HL-60 (cell line): Measurements from ENCODE around the gene ANO2.

Experiments used
- DNase-seq, 2 experiments: peaks; one replicate each; pipeline ENCODE4 v3.0.0-alpha.2; 2010 to 2020; ENCODE audit warnings: low read depth in 1 of 2, low spot score in 1 of 2
- H3K27ac ChIP-seq: fragments of 250-450 bp; sonication (Bioruptor Pico); replicated peaks from 2 replicates; pipeline ENCODE4 v1.5.1; 2020; ENCODE audit warnings: mild to moderate bottlenecking, moderate library complexity
- H3K27me3 ChIP-seq: fragments of 250-450 bp; sonication (Bioruptor Pico); 2 replicates; pipeline ENCODE4 v1.5.1; 2021; ENCODE audit warnings: mild to moderate bottlenecking, moderate library complexity; ENCODE audit not compliant: insufficient read depth, poor library complexity, severe bottlenecking
- H3K4me3 ChIP-seq: replicated peaks from 2 replicates; pipeline ENCODE4 v1.5.1; 2011; ENCODE audit warnings: mild to moderate bottlenecking, control low read depth, low read length; ENCODE audit not compliant: insufficient read depth
- GABPA ChIP-seq: IDR thresholded peaks from 2 replicates; pipeline ENCODE4 v1.6.1; 2012; ENCODE audit warnings: low read depth
- POLR2AphosphoS5 ChIP-seq: IDR thresholded peaks from 2 replicates; pipeline ENCODE4 v1.6.1; 2012; ENCODE audit warnings: low read depth
- SPI1 ChIP-seq: IDR thresholded peaks from 2 replicates; pipeline ENCODE4 v1.6.1; 2012; ENCODE audit warnings: low read depth, mild to moderate bottlenecking, borderline replicate concordance
- TF ChIP-seq, protein P1 (sequence below): IDR thresholded peaks from 2 replicates; pipeline ENCODE4 v1.6.1; 2012; ENCODE audit warnings: low read depth; ENCODE audit not compliant: insufficient replicate concordance
- TF ChIP-seq, protein P2 (sequence below): IDR thresholded peaks from one replicate; pipeline ENCODE4 v1.5.1; 2011; ENCODE audit warnings: low read length, control low read depth, inconsistent platforms; ENCODE audit not compliant: insufficient read depth

The ANO2 gene

DNA sequence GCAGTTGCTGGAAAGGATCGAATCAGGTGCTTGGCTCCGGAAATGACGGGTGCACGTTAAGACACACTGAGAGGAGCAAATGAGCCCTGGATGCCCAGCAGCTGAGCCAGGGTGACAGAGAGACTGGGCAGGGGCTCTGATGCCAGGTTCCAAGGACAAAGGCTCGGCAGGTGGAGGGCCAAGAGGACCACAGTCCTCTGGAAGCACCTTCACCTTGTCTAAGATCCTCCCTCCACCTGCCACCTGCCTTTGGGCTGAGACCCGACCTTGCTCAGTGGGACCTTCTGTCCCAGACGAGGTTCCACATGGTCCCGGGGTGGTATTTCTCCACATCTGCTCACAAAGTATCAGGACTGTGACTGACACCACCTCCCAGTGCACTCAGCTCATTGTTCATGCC is 1.0 kb downstream of the ANO2 start:
- TF ChIP-seq, protein P1, sequence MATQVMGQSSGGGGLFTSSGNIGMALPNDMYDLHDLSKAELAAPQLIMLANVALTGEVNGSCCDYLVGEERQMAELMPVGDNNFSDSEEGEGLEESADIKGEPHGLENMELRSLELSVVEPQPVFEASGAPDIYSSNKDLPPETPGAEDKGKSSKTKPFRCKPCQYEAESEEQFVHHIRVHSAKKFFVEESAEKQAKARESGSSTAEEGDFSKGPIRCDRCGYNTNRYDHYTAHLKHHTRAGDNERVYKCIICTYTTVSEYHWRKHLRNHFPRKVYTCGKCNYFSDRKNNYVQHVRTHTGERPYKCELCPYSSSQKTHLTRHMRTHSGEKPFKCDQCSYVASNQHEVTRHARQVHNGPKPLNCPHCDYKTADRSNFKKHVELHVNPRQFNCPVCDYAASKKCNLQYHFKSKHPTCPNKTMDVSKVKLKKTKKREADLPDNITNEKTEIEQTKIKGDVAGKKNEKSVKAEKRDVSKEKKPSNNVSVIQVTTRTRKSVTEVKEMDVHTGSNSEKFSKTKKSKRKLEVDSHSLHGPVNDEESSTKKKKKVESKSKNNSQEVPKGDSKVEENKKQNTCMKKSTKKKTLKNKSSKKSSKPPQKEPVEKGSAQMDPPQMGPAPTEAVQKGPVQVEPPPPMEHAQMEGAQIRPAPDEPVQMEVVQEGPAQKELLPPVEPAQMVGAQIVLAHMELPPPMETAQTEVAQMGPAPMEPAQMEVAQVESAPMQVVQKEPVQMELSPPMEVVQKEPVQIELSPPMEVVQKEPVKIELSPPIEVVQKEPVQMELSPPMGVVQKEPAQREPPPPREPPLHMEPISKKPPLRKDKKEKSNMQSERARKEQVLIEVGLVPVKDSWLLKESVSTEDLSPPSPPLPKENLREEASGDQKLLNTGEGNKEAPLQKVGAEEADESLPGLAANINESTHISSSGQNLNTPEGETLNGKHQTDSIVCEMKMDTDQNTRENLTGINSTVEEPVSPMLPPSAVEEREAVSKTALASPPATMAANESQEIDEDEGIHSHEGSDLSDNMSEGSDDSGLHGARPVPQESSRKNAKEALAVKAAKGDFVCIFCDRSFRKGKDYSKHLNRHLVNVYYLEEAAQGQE: no peak
- TF ChIP-seq, protein P2, sequence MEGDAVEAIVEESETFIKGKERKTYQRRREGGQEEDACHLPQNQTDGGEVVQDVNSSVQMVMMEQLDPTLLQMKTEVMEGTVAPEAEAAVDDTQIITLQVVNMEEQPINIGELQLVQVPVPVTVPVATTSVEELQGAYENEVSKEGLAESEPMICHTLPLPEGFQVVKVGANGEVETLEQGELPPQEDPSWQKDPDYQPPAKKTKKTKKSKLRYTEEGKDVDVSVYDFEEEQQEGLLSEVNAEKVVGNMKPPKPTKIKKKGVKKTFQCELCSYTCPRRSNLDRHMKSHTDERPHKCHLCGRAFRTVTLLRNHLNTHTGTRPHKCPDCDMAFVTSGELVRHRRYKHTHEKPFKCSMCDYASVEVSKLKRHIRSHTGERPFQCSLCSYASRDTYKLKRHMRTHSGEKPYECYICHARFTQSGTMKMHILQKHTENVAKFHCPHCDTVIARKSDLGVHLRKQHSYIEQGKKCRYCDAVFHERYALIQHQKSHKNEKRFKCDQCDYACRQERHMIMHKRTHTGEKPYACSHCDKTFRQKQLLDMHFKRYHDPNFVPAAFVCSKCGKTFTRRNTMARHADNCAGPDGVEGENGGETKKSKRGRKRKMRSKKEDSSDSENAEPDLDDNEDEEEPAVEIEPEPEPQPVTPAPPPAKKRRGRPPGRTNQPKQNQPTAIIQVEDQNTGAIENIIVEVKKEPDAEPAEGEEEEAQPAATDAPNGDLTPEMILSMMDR: no peak
- no peak for TF ChIP-seq POLR2AphosphoS5
- TF ChIP-seq GABPA: no peak
- TF ChIP-seq SPI1: no peak
- no peak overlapping the region for H3K4me3 ChIP-seq
- no peak overlapping the region for H3K27ac ChIP-seq
- peaks cover 26% of the 10 kb centered on the region for H3K27me3 ChIP-seq
- no peak for DNase-seq

DNA sequence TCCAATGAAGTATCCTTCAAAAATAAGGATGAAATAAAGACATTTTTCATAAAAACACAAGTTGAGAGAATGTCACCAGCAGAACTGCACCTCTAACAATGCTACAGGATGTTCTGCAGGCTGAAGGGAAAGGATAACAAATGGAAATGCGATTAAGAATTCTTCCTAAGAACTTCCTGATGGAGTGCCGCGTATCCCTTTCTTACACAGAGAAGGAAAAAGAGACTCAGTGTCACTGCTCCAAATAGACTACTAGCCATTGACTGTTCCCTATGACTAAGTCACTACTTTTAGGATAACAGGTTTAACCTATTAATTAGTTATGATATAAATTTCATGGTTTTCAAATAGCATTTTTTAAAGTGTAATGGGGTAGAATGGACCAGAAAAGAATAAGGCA is 3.2 kb downstream of the ANO2 start:
- TF ChIP-seq, protein P1: no peak
- TF ChIP-seq POLR2AphosphoS5 (no peak), GABPA (no peak)
- Histone ChIP-seq H3K4me3 (no peak overlapping the region), H3K27me3 (peaks cover 26% of the 10 kb centered on the region), H3K27ac (no peak overlapping the region)
- DNase-seq: no peak

DNA sequence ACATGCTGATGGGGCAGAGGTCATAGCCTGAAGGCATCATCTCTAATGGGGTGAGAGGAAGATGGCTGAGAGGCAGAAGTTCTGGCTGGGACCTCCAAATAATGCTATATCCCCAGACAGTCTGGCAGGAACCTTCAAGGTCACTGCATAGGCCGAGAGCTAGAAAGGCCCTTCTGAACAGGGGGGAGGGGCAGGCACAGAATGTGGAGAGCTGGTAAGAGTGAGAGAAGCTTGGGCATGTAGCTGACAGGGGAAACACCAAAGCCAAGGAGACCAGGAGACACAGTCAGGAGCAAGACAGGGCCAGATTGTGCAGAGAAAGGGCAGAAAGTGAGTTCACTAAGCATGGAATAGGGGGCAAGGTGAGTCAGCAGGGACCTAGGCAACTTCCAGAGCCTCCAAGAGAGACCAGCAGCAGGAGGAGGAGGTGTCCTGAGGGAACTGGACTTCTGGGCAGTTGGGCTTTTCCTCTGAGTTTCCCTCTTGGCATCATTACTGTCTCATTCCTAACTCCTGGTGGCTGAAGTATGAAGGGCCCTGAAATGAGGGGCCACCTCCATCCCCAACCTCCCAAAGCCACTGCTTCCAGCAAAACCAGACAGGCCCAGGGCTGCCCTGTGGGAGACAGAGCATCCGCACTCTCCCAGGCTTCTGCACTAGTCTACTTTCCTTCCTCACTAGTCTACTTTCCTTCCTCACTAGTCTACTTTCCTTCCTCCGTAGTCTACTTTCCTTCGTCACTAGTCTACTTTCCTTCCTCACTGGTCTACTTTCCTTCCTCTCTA is 17.1 kb downstream of the ANO2 start:
- no peak for TF ChIP-seq POLR2AphosphoS5
- TF ChIP-seq, protein P2: no peak
- TF ChIP-seq, protein P1: no peak
- no peak for TF ChIP-seq SPI1
- TF ChIP-seq GABPA: no peak
- DNase-seq: no peak
- H3K27me3 ChIP-seq: no peaks in the 10 kb centered on the region

More for the DNA sequence above, 17.1 kb downstream of the ANO2 start:
- Histone ChIP-seq H3K27ac (no peak overlapping the region), H3K4me3 (no peak overlapping the region)
